Posterior cingulate gyrus (tissue), 11 donors: ENCODE data around the gene FAM89B.

Experiments
- DNase-seq, 10 donors: peaks; one replicate each; pipeline versions ENCODE4 v3.0.0 to v3.0.0-alpha.2; 2020 to 2021; ENCODE audit warnings: mixed read lengths in 3 of 10
- intact Hi-C: fragments of 100-400 bp; cut with DNase I; formaldehyde crosslinking; loops from one replicate; pipeline ENCODE4 v1.15.1; 2023

FAM89B gene

GRCh38 chr11:65620666-65621065 lies 48.3 kb downstream of the FAM89B start:
- intact Hi-C loops, result no loop called here
- DNase-seq, result no peak

DNA sequence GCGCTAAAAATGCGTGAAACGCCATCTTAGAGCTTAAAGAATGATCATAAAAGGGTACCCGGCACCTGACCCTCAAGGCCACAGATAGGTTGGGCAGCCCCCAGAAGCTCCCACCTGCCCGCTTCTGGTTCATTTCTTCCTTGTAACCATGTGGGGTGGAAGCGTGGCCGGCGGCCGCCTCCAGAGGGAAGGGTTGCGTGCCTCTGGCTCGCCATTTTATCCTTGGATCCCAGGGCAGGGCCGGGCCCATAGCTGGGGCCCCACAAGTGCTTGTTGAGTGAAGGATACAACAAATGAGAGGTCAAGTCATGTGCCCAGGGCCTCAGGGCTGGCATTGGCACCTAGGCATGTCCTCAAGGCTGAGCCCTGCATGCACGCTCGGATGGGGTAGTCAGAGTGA lies 49.1 kb downstream of the FAM89B start:
- intact Hi-C loops, result no loop called here

DNA sequence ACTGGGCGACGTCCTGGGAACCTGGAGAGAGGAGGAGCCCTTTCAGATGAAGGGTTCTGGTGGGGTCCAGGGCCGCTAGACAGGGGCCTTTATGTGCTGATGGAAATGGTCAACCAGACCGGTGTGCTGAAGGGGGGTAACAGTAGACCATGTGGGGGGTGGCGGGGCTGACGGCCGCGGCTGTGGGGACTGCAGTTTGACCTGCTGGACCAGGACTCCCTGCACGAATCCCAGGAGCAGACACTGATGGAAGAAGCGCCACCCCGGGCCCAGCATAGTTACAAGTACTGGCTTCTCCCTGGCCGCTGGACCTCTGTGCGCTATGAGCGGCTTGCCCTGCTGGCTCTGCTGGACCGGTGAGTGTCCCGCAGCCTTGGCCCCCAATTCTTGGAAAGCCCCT lies 49.7 kb downstream of the FAM89B start:
- no peak for DNase-seq
- intact Hi-C loops, result no loop called here

More for the DNA sequence above, 49.1 kb downstream of the FAM89B start:
- DNase-seq, result no peak

- intact Hi-C loops, result no loop called here
- DNase-seq, result no peak
Observed at GRCh38 chr11:65623177-65623576, 50.8 kb downstream of the FAM89B start.
